ENCODE data around the gene GNG12.

GNG12 gene

DNA sequence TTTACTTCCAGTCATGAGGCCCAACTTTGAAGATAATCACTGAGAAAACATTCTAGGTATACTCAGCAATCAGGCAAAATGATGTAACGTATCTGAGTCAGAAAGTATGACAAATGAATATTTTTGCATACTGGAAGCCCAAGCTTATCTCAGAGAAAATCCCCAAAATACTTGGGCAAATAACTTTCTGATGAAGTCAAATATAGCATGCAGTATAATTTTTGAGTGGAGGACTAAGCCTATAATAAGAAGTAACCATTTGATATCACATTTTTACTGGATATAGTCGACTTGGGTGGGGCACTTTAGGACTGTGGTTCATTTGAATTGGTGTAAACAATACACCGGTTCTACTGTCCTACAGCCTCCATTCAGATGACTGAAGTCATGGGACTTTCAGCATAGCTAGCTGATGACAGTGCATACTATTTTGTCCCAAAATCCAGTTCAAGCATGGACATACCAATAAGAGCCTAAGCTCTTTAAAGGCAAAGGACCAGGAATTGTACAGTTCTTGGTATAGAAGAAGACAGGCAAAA lies 150.5 kb downstream of the GNG12 start:
- H3K27ac ChIP-seq = no peak overlapping the region
- TF ChIP-seq, protein P1, sequence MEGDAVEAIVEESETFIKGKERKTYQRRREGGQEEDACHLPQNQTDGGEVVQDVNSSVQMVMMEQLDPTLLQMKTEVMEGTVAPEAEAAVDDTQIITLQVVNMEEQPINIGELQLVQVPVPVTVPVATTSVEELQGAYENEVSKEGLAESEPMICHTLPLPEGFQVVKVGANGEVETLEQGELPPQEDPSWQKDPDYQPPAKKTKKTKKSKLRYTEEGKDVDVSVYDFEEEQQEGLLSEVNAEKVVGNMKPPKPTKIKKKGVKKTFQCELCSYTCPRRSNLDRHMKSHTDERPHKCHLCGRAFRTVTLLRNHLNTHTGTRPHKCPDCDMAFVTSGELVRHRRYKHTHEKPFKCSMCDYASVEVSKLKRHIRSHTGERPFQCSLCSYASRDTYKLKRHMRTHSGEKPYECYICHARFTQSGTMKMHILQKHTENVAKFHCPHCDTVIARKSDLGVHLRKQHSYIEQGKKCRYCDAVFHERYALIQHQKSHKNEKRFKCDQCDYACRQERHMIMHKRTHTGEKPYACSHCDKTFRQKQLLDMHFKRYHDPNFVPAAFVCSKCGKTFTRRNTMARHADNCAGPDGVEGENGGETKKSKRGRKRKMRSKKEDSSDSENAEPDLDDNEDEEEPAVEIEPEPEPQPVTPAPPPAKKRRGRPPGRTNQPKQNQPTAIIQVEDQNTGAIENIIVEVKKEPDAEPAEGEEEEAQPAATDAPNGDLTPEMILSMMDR (conservative IDR thresholded peaks at IDR 0.05) = no peak
- TF ChIP-seq ZFX (IDR thresholded peaks at IDR 0.05) = no peak

DNA sequence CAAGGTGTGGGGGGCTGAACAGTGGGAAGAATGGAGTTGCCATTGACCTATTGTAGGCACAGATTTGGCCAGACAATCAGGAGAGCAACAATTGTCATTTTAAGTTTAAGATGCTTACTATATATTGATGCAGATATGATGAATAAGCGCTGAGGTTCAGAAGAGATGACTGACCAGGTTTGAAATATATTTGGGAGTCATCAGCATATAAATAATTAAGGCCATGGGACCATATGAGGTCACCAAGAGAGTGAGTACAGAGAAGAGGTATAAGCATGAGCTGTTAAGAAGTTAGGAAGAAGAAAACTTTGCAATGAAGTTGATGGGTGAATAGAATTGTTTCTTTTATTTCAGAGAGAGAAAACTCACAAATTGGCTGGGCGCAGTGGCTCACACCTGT lies 152.8 kb downstream of the GNG12 start:
- no peak overlapping the region for H3K27ac ChIP-seq
- TF ChIP-seq ZFX (IDR thresholded peaks at IDR 0.05) = no peak
- TF ChIP-seq, protein P1 (conservative IDR thresholded peaks at IDR 0.05) = no peak

DNA sequence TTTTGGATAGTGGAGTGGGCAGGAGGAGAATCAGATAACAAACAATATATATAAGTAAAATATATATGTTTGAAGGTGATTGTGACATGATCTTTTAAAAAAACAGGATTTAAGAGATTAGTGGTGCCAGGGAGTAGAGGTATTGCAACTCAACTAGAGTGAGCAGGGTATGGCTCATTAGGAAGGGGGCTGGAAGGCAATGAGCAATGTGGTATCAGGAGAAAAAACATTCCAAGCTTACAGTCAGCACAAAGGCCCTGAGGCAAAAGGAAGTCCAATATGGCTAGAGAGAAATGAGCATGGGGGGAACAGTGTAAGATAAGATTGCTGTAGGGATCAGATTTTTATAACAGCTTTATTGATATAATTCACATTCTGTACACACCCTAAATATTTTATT lies 153.6 kb downstream of the GNG12 start:
- TF ChIP-seq, protein P1 (conservative IDR thresholded peaks at IDR 0.05) = no peak
- no peak for TF ChIP-seq ZFX (IDR thresholded peaks at IDR 0.05)
- no peak overlapping the region for H3K27ac ChIP-seq

GRCh38 chr1:67677930-67678329 lies 155.3 kb downstream of the GNG12 start:
- TF ChIP-seq ZFX (IDR thresholded peaks at IDR 0.05) = no peak
- TF ChIP-seq, protein P1 (conservative IDR thresholded peaks at IDR 0.05) = no peak
- H3K27ac ChIP-seq = no peak overlapping the region

GRCh38 chr1:67677408-67677807 lies 155.9 kb downstream of the GNG12 start:
- H3K27ac ChIP-seq = no peak overlapping the region
- no peak for TF ChIP-seq ZFX (IDR thresholded peaks at IDR 0.05)
- TF ChIP-seq, protein P1 (conservative IDR thresholded peaks at IDR 0.05) = no peak

DNA sequence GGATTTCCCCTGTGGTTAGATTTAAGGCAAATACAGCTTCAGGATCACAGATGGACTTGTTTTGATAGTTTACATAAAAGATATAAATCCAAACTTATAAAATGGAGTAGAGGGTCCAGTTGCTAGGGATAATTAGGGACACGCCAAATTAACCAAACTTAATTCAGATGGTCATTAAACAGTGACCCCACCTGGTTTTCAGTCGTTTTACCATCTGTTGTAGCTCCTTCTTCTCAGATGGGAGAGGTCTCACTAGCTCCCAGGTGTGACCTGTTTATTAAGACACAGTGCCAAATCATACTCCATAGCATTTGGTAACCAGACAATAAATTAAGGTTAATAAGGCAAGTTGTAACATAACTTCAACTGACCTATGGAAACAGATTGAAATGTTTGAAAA lies 156.3 kb downstream of the GNG12 start:
- H3K27ac ChIP-seq = no peak overlapping the region
- TF ChIP-seq, protein P1 (conservative IDR thresholded peaks at IDR 0.05) = no peak
- TF ChIP-seq ZFX (IDR thresholded peaks at IDR 0.05) = no peak

GRCh38 chr1:67676287-67676686 lies 157.0 kb downstream of the GNG12 start:
- TF ChIP-seq, protein P1 (conservative IDR thresholded peaks at IDR 0.05) = no peak
- no peak for TF ChIP-seq ZFX (IDR thresholded peaks at IDR 0.05)
- no peak overlapping the region for H3K27ac ChIP-seq

All from C4-2B (cell line).